Measurements from ENCODE around the gene ABHD2.

Gene ABHD2

GRCh38 chr15:89187986-89188514 is 99.8 kb downstream of the ABHD2 start:
- no peak for TF ChIP-seq CTCF (IDR thresholded peaks at IDR 0.05; ENCODE audit: insufficient read depth, missing control alignments)
- no peak for DNase-seq (ENCODE audit: insufficient read length, low spot score)
- FAIRE-seq = no peak

- no peak for DNase-seq (ENCODE audit: insufficient read length, low spot score)
- FAIRE-seq = no peak
- TF ChIP-seq CTCF (IDR thresholded peaks at IDR 0.05; ENCODE audit: insufficient read depth, missing control alignments) = no peak
Observed at GRCh38 chr15:89192136-89192535, 103.9 kb downstream of the ABHD2 start.

- FAIRE-seq (no peak), DNase-seq (ENCODE audit: insufficient read length, low spot score) (no peak)
- no peak for TF ChIP-seq CTCF (IDR thresholded peaks at IDR 0.05; ENCODE audit: insufficient read depth, missing control alignments)
Observed at GRCh38 chr15:89192766-89193165, 104.5 kb downstream of the ABHD2 start.

- no peak for FAIRE-seq
- TF ChIP-seq CTCF (IDR thresholded peaks at IDR 0.05; ENCODE audit: insufficient read depth, missing control alignments) = no peak
- DNase-seq (ENCODE audit: insufficient read length, low spot score) = no peak
Observed at GRCh38 chr15:89194608-89195007, 106.4 kb downstream of the ABHD2 start.

GRCh38 chr15:89195836-89196235 is 107.6 kb downstream of the ABHD2 start:
- no peak for FAIRE-seq
- DNase-seq (ENCODE audit: insufficient read length, low spot score) = no peak
- TF ChIP-seq CTCF (IDR thresholded peaks at IDR 0.05; ENCODE audit: insufficient read depth, missing control alignments) = no peak

- DNase-seq (ENCODE audit: insufficient read length, low spot score) (no peak), FAIRE-seq (no peak)
- TF ChIP-seq CTCF (IDR thresholded peaks at IDR 0.05; ENCODE audit: insufficient read depth, missing control alignments) = no peak
Observed at GRCh38 chr15:89196241-89196640, 108.0 kb downstream of the ABHD2 start.

- no peak for DNase-seq (ENCODE audit: insufficient read length, low spot score)
- FAIRE-seq = no peak
- TF ChIP-seq CTCF (IDR thresholded peaks at IDR 0.05; ENCODE audit: insufficient read depth, missing control alignments) = no peak
Observed at GRCh38 chr15:89196994-89197393, 108.7 kb downstream of the ABHD2 start.
